A549 (cell line): ENCODE results near the gene TPCN2. TPM values are rescaled to one million over a fixed set of nuclear protein-coding genes. Genes with fewer than 3 reads are reported as not detected.
A peak's percentile ranks its signal among the peaks of the same experiment; 100 is the strongest.

Experiments
- ATAC-seq, 2 experiments: fragments of 200-7000 bp in 1 of 2; fragments of >200 bp in 1 of 2; cut with Nextera tagmentation in 1 of 2; cut with Tn5 transposase in 1 of 2; 3 replicates each; pipeline versions ENCODE4 v1.8.0 to v1.9.1; 2018 to 2020; ENCODE audit warnings: mild to moderate bottlenecking in 1 of 2, moderate library complexity in 1 of 2
- CTCF ChIA-PET: fragments of 300-600 bp; sonication (Branson Sonifier 250); formaldehyde crosslinking; extraction: SDS; loops from one replicate; lab custom pipeline; 2021; ENCODE audit warnings: antibody characterized with exemption, inconsistent platforms; lab: Yijun Ruan, JAX
- POLR2A ChIA-PET: fragments of 350-600 bp; formaldehyde crosslinking; extraction: SDS; loops from one replicate; lab custom pipeline; 2021; ENCODE audit warnings: antibody characterized with exemption, inconsistent platforms; lab: Yijun Ruan, JAX
- DNase-seq, 2 experiments: peaks; one replicate each; pipeline versions ENCODE4 v3.0.0 to v3.0.0-alpha.2; 2011 to 2016; ENCODE audit warnings: low read depth in 1 of 2, low spot score in 1 of 2
- FAIRE-seq: peaks from 2 replicates; lab custom pipeline; 2011; peaks lifted over from hg19 to GRCh38; lab: Jason Lieb, UNC
- H3K27ac ChIP-seq, 2 experiments: fragments of >200 bp; sonication (Bioruptor Twin); formaldehyde crosslinking; 3 replicates each; pipeline ENCODE4 v1.5.1; 2016 to 2017
- H3K4me1 ChIP-seq: fragments of >200 bp; sonication (Bioruptor Twin); formaldehyde crosslinking; 3 replicates; pipeline ENCODE4 v1.6.1; 2016
- H3K4me2 ChIP-seq: fragments of >200 bp; sonication (Bioruptor Twin); formaldehyde crosslinking; 3 replicates; pipeline ENCODE4 v1.6.1; 2016
- H3K4me3 ChIP-seq: fragments of >200 bp; sonication (Bioruptor Twin); formaldehyde crosslinking; 3 replicates; pipeline ENCODE4 v1.5.1; 2016
- H3K9me3 ChIP-seq: fragments of >200 bp; sonication (Bioruptor Twin); formaldehyde crosslinking; 3 replicates; pipeline ENCODE4 v1.6.1; 2016
- BHLHE40 ChIP-seq: IDR thresholded peaks from 2 replicates; pipeline ENCODE4 v1.6.1; 2012; ENCODE audit warnings: low read depth, low read length, inconsistent platforms
- CEBPB ChIP-seq, 2 experiments: fragments of >200 bp in 1 of 2; sonication (Bioruptor Twin) in 1 of 2; formaldehyde crosslinking in 1 of 2; IDR thresholded peaks; 2 replicates each; pipeline ENCODE4 v1.6.1; 2012 to 2016
- CHD4 ChIP-seq: fragments of 200-600 bp; sonication (generic); IDR thresholded peaks from 2 replicates; pipeline ENCODE4 v1.6.1; 2016; ENCODE audit warnings: antibody characterized with exemption, mild to moderate bottlenecking, borderline replicate concordance
- E2F6 ChIP-seq: IDR thresholded peaks from 2 replicates; pipeline ENCODE4 v1.6.1; 2012; ENCODE audit warnings: low read depth, borderline replicate concordance
- FOSL2 ChIP-seq, 2 experiments: fragments of 450-650 bp in 1 of 2; fragments of >200 bp in 1 of 2; sonication (Bioruptor Twin) in 1 of 2; formaldehyde crosslinking; IDR thresholded peaks; 2 replicates each; pipeline versions ENCODE4 v1.5.0 to v1.6.1; 2016 to 2020; ENCODE audit warnings: mild to moderate bottlenecking in 1 of 2, moderate library complexity in 1 of 2
- HDAC2 ChIP-seq: fragments of 200-600 bp; sonication (generic); IDR thresholded peaks from 2 replicates; pipeline ENCODE4 v1.6.1; 2016
- HES2 ChIP-seq: fragments of >200 bp; sonication (Bioruptor Twin); formaldehyde crosslinking; IDR thresholded peaks from 2 replicates; pipeline ENCODE4 v1.6.1; 2016
- HOXB13 ChIP-seq: fragments of 250-450 bp; sonication (Bioruptor Pico); IDR thresholded peaks from 2 replicates; pipeline ENCODE4 v1.5.0; 2020; ENCODE audit warnings: low read depth, mild to moderate bottlenecking, moderate library complexity
- JUN ChIP-seq, 2 experiments: fragments of >200 bp; sonication (Bioruptor Twin); formaldehyde crosslinking; IDR thresholded peaks; 2 replicates in 1 of 2; 3 replicates in 1 of 2; pipeline ENCODE4 v1.6.1; 2016 to 2017
- MAX ChIP-seq: IDR thresholded peaks from 2 replicates; pipeline ENCODE4 v1.6.1; 2012
- MYC ChIP-seq: IDR thresholded peaks from 2 replicates; pipeline ENCODE4 v1.6.1; 2012; ENCODE audit warnings: mild to moderate bottlenecking, inconsistent platforms, low read length, improper control_type of control experiment, borderline replicate concordance
- NFE2L2 ChIP-seq: fragments of 150-350 bp; conservative IDR thresholded peaks from 2 replicates; pipeline ENCODE4 v1.6.1; 2014; ENCODE audit warnings: low read length
- NR3C1 ChIP-seq: fragments of >200 bp; sonication (Bioruptor Twin); formaldehyde crosslinking; IDR thresholded peaks from 3 replicates; pipeline ENCODE4 v1.6.1; 2017
- PHF8 ChIP-seq: fragments of 200-600 bp; sonication (generic); IDR thresholded peaks from 2 replicates; pipeline ENCODE4 v1.6.1; 2016; ENCODE audit warnings: low read depth, mild to moderate bottlenecking, antibody characterized with exemption, moderate library complexity, borderline replicate concordance
- RAD21 ChIP-seq, 2 experiments: fragments of >200 bp in 1 of 2; sonication (Bioruptor Twin) in 1 of 2; formaldehyde crosslinking in 1 of 2; IDR thresholded peaks in 1 of 2; conservative IDR thresholded peaks in 1 of 2; 2 replicates in 1 of 2; 3 replicates in 1 of 2; pipeline ENCODE4 v1.6.1; 2012 to 2018; ENCODE audit warnings: inconsistent platforms in 1 of 2
- RFX5 ChIP-seq: fragments of 450-650 bp; IDR thresholded peaks from 2 replicates; pipeline ENCODE4 v1.7.1; 2014; ENCODE audit warnings: antibody characterized with exemption, mild to moderate bottlenecking, moderate library complexity
- SMC3 ChIP-seq: fragments of >200 bp; sonication (Bioruptor Twin); formaldehyde crosslinking; IDR thresholded peaks from 3 replicates; pipeline ENCODE4 v1.6.1; 2018; ENCODE audit warnings: inconsistent platforms
- SREBF2 ChIP-seq: fragments of 450-650 bp; IDR thresholded peaks from 2 replicates; pipeline ENCODE4 v1.6.1; 2014; ENCODE audit warnings: mild to moderate bottlenecking, moderate library complexity
- ZC3H11A ChIP-seq: fragments of 450-650 bp; IDR thresholded peaks from 2 replicates; pipeline ENCODE4 v1.6.1; 2014; ENCODE audit warnings: antibody characterized with exemption, mild to moderate bottlenecking
- ZNF302 ChIP-seq: fragments of 250-450 bp; sonication (Bioruptor Pico); IDR thresholded peaks from 2 replicates; pipeline ENCODE4 v1.9.0; 2021; ENCODE audit warnings: inconsistent platforms, mild to moderate bottlenecking, moderate library complexity
- ZSCAN20 ChIP-seq: fragments of 250-450 bp; sonication (Bioruptor Pico); IDR thresholded peaks from 2 replicates; pipeline ENCODE4 v1.8.0; 2022; ENCODE audit warnings: mild to moderate bottlenecking, moderate library complexity
- WGBS: methylation state at CpG from one replicate; pipeline ENCODE4 v1.1.6; 2017; ENCODE audit errors: missing lambda C conversion rate; 5-methylcytosine and 5-hydroxymethylcytosine counted together
- polyA plus RNA-seq, 4 experiments: library from polyadenylated mRNA; depleted of rRNA in 3 of 4; stranded (reverse); fragments of >200 nt; fragmentation: RNase III in 1 of 4; extraction: RNeasy Plus Mini Kit Qiagen cat#74134 plus additional on column Dnase treatment in 1 of 4; gene quantifications; 2 replicates in 3 of 4; 3 replicates in 1 of 4; pipeline ENCODE4 v1.2.3, GENCODE V29; 2011 to 2017
- TF ChIP-seq, protein P1 (sequence below): fragments of >200 bp; sonication (Bioruptor Twin); formaldehyde crosslinking; IDR thresholded peaks from 3 replicates; pipeline ENCODE4 v1.6.1; 2016
- TF ChIP-seq, protein P2 (sequence below): fragments of >200 bp; sonication (Bioruptor Twin); formaldehyde crosslinking; IDR thresholded peaks from 3 replicates; pipeline ENCODE4 v1.5.1; 2016
- TF ChIP-seq, protein P3 (sequence below): IDR thresholded peaks from 2 replicates; pipeline ENCODE4 v1.6.1; 2012

The TPCN2 gene
- polyA plus RNA-seq, 2 of the 4 experiments (the other 2 are of a cell fraction): 8.1 to 8.8 TPM

GRCh38 chr11:69000831-69001242 lies 47.9 kb upstream of the TPCN2 start:
- no peak for TF ChIP-seq ZC3H11A
- peak in 1 of 2 experiments; percentile 16; a peak in 1 of 5 replicates for TF ChIP-seq RAD21 (conservative IDR thresholded peaks at IDR 0.05 in 1 of 2, IDR thresholded peaks at IDR 0.05 in 1 of 2)
- TF ChIP-seq FOSL2 (IDR thresholded peaks at IDR 0.05): no peak
- peak; percentile 36; the same call in 1 of the 2 replicates for TF ChIP-seq FOSL2 (CRISPR knock-in tag; IDR thresholded peaks at IDR 0.05)
- TF ChIP-seq NR3C1: no peak
- ATAC-seq (peak; percentile 77 to 88), FAIRE-seq (peak; percentile 23), DNase-seq (peak; percentile 60 to 63)
- CTCF ChIA-PET: interaction anchor here (0.6 to 2.9 kb wide), 13 partner anchors 9 to 236 kb away, joined by 3 to 10 read pairs (median 3); partner anchors contain the start of gene TPCN2
- no peaks in the 10 kb centered on the region for H3K9me3 ChIP-seq
- POLR2A ChIA-PET: interaction anchor here (0.6 to 1.0 kb wide), 3 partner anchors 11 to 48 kb away, joined by 3 read pairs; partner anchors contain the start of gene TPCN2
- H3K4me1 ChIP-seq: peaks cover 10% of the 10 kb centered on the region
- WGBS: 51% methylated on average over 8 of the region's 8 CpGs
- H3K27ac ChIP-seq: no peak overlapping the region
- H3K4me2 ChIP-seq: 0 out of 3 replicates have a peak overlapping the region, but pooled peaks have one; percentile 25
- no peak overlapping the region for H3K4me3 ChIP-seq

- DNase-seq: no peak
- ChIA-PET POLR2A (interaction anchor here (0.6 to 1.0 kb wide), 3 partner anchors 10 to 47 kb away, joined by 3 read pairs; partner anchors contain the start of gene TPCN2), CTCF (interaction anchor here (0.7 to 2.9 kb wide), 14 partner anchors 9 to 100 kb away, joined by 3 to 10 read pairs (median 3); partner anchors contain the start of gene TPCN2)
- Histone ChIP-seq H3K4me3 (no peak overlapping the region), H3K9me3 (no peaks in the 10 kb centered on the region), H3K4me2 (0 out of 3 replicates have a peak overlapping the region, but pooled peaks have one; percentile 25), H3K4me1 (peaks cover 10% of the 10 kb centered on the region), H3K27ac (no peak overlapping the region)
- no peak for ATAC-seq
- no peak for FAIRE-seq
- WGBS: 86% methylated on average over 17 of the region's 23 CpGs
- TF ChIP-seq HDAC2 (no peak), HES2 (no peak)
- TF ChIP-seq, protein P1, sequence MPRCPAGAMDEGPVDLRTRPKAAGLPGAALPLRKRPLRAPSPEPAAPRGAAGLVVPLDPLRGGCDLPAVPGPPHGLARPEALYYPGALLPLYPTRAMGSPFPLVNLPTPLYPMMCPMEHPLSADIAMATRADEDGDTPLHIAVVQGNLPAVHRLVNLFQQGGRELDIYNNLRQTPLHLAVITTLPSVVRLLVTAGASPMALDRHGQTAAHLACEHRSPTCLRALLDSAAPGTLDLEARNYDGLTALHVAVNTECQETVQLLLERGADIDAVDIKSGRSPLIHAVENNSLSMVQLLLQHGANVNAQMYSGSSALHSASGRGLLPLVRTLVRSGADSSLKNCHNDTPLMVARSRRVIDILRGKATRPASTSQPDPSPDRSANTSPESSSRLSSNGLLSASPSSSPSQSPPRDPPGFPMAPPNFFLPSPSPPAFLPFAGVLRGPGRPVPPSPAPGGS: no peak
- TF ChIP-seq, protein P2, sequence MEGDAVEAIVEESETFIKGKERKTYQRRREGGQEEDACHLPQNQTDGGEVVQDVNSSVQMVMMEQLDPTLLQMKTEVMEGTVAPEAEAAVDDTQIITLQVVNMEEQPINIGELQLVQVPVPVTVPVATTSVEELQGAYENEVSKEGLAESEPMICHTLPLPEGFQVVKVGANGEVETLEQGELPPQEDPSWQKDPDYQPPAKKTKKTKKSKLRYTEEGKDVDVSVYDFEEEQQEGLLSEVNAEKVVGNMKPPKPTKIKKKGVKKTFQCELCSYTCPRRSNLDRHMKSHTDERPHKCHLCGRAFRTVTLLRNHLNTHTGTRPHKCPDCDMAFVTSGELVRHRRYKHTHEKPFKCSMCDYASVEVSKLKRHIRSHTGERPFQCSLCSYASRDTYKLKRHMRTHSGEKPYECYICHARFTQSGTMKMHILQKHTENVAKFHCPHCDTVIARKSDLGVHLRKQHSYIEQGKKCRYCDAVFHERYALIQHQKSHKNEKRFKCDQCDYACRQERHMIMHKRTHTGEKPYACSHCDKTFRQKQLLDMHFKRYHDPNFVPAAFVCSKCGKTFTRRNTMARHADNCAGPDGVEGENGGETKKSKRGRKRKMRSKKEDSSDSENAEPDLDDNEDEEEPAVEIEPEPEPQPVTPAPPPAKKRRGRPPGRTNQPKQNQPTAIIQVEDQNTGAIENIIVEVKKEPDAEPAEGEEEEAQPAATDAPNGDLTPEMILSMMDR: no peak
Observed at GRCh38 chr11:69001243-69002081, 47.3 kb upstream of the TPCN2 start.

GRCh38 chr11:69002110-69002569 lies 46.6 kb upstream of the TPCN2 start:
- H3K4me1 ChIP-seq: peaks cover 12% of the 10 kb centered on the region
- ChIA-PET POLR2A (no interaction called here), CTCF (interaction anchor here (0.7 to 2.9 kb wide), 8 partner anchors 11 to 52 kb away, joined by 3 to 10 read pairs (median 4); no protein-coding TSS in a partner anchor)
- no peaks in the 10 kb centered on the region for H3K9me3 ChIP-seq
- H3K27ac ChIP-seq: no peak overlapping the region
- WGBS: 85% methylated on average over 6 of the region's 6 CpGs
- ATAC-seq (no peak), DNase-seq (no peak), FAIRE-seq (no peak)
- H3K4me3 ChIP-seq: no peak overlapping the region
- no peak overlapping the region for H3K4me2 ChIP-seq
- TF ChIP-seq E2F6 (no peak), ZSCAN20 (no peak), CHD4 (no peak), NFE2L2 (no peak), MAX (no peak), SMC3 (no peak), JUN (IDR thresholded peaks at IDR 0.05) (no peak), SREBF2 (no peak), PHF8 (no peak), ZNF302 (CRISPR knock-in tag) (no peak), BHLHE40 (no peak), CEBPB (IDR thresholded peaks at IDR 0.05) (no peak), HOXB13 (CRISPR knock-in tag) (no peak), RFX5 (no peak), FOSL2 (IDR thresholded peaks at IDR 0.05) (no peak), FOSL2 (CRISPR knock-in tag; IDR thresholded peaks at IDR 0.05) (no peak), MYC (no peak)
- TF ChIP-seq, protein P1: no peak
- TF ChIP-seq, protein P3, sequence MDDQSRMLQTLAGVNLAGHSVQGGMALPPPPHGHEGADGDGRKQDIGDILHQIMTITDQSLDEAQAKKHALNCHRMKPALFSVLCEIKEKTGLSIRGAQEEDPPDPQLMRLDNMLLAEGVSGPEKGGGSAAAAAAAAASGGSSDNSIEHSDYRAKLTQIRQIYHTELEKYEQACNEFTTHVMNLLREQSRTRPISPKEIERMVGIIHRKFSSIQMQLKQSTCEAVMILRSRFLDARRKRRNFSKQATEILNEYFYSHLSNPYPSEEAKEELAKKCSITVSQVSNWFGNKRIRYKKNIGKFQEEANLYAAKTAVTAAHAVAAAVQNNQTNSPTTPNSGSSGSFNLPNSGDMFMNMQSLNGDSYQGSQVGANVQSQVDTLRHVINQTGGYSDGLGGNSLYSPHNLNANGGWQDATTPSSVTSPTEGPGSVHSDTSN: no peak
